H1 (cell line): ENCODE data around the gene FOXB1. TPM values are rescaled to one million over a fixed set of nuclear protein-coding genes. Genes with fewer than 3 reads are reported as not detected.

Experiments used
- CTCF ChIA-PET: fragments of 300-600 bp; sonication (Branson Sonifier 250); formaldehyde crosslinking; loops from one replicate; lab custom pipeline; 2021; ENCODE audit not compliant: partially characterized antibody; lab: Charles Lee
- POLR2A ChIA-PET: fragments of 300-600 bp; sonication (Branson Sonifier 250); formaldehyde crosslinking; loops from one replicate; lab custom pipeline; 2021; ENCODE audit warnings: inconsistent platforms; ENCODE audit not compliant: partially characterized antibody; lab: Charles Lee
- DNase-seq, 2 experiments: peaks; one replicate each; pipeline versions ENCODE4 v3.0.0 to v3.0.0-alpha.2; 2010 to 2022; ENCODE audit warnings: low spot score in 2 of 2, low read depth in 1 of 2, mixed read lengths in 1 of 2
- FAIRE-seq: peaks from 2 replicates; lab custom pipeline; 2011; peaks lifted over from hg19 to GRCh38; lab: Jason Lieb, UNC
- H2AFZ ChIP-seq: 2 replicates; pipeline ENCODE4 v1.8.1; 2012; ENCODE audit warnings: low read length, inconsistent platforms
- H2AK5ac ChIP-seq: 2 replicates; pipeline ENCODE4 v1.6.1; 2013; ENCODE audit warnings: low read depth, low read length
- H2BK120ac ChIP-seq: replicated peaks from 2 replicates; pipeline ENCODE3; 2013; ENCODE audit warnings: low read depth, low read length, inconsistent platforms
- H2BK12ac ChIP-seq: 2 replicates; pipeline ENCODE4 v1.6.1; 2013; ENCODE audit warnings: low read depth, low read length
- H2BK15ac ChIP-seq: 2 replicates; pipeline ENCODE4 v1.6.1; 2013; ENCODE audit warnings: low read length
- H2BK20ac ChIP-seq: 2 replicates; pipeline ENCODE4 v1.6.1; 2013; ENCODE audit warnings: low read length
- H2BK5ac ChIP-seq: 2 replicates; pipeline ENCODE4 v1.6.1; 2013; ENCODE audit warnings: low read depth, low read length
- H3K14ac ChIP-seq: 2 replicates; pipeline ENCODE4 v1.6.1; 2013; ENCODE audit warnings: inconsistent platforms; ENCODE audit not compliant: insufficient read length
- H3K18ac ChIP-seq: 2 replicates; pipeline ENCODE4 v1.6.1; 2013; ENCODE audit warnings: low read length; ENCODE audit errors: extremely low read depth
- H3K23ac ChIP-seq: 2 replicates; pipeline ENCODE4 v1.6.1; 2013; ENCODE audit warnings: inconsistent platforms; ENCODE audit not compliant: insufficient read length
- H3K23me2 ChIP-seq: 2 replicates; pipeline ENCODE4 v1.6.1; 2013; ENCODE audit warnings: low read depth, low read length
- H3K27ac ChIP-seq: 2 replicates; pipeline ENCODE4 v1.6.1; 2011; ENCODE audit warnings: low read depth, low read length, inconsistent platforms
- H3K27me3 ChIP-seq, 4 experiments: replicated peaks in 1 of 4; 1 replicate in 1 of 4; 2 replicates in 3 of 4; pipeline versions ENCODE4 v1.6.1 to v1.8.1; 2011 to 2013; ENCODE audit warnings: low read length in 3 of 4, mild to moderate bottlenecking in 3 of 4, inconsistent platforms in 2 of 4, mixed read lengths in 2 of 4, moderate library complexity in 1 of 4; ENCODE audit not compliant: control insufficient read depth in 3 of 4, insufficient read depth in 3 of 4; ENCODE audit errors: extremely low read depth in 1 of 4
- H3K36me3 ChIP-seq, 4 experiments: 2 replicates each; pipeline versions ENCODE4 v1.6.1 to v1.8.1; 2011 to 2013; ENCODE audit warnings: mild to moderate bottlenecking in 4 of 4, low read length in 3 of 4, moderate library complexity in 2 of 4, control low read depth in 1 of 4, inconsistent platforms in 1 of 4; ENCODE audit not compliant: insufficient read depth in 4 of 4, control insufficient read depth in 2 of 4
- H3K4ac ChIP-seq: replicated peaks from 2 replicates; pipeline ENCODE3; 2013; ENCODE audit warnings: low read length, low read depth, mixed read lengths, inconsistent platforms; ENCODE audit not compliant: insufficient read length
- H3K4me1 ChIP-seq, 4 experiments: replicated peaks in 1 of 4; 1 replicate in 1 of 4; 2 replicates in 3 of 4; pipeline versions ENCODE4 v1.6.1 to v1.8.1; 2011 to 2013; ENCODE audit warnings: low read length in 3 of 4, inconsistent platforms in 2 of 4, mixed read lengths in 1 of 4; ENCODE audit not compliant: insufficient read depth in 4 of 4, control insufficient read depth in 3 of 4
- H3K4me2 ChIP-seq, 2 experiments: 2 replicates each; pipeline versions ENCODE4 v1.6.1 to v1.8.1; 2011 to 2013; ENCODE audit warnings: low read depth in 2 of 2, low read length in 2 of 2, control low read depth in 1 of 2, inconsistent platforms in 1 of 2, mild to moderate bottlenecking in 1 of 2; ENCODE audit not compliant: insufficient read depth in 1 of 2
- H3K4me3 ChIP-seq, 4 experiments: fragments of 200-600, 300-600 bp in 1 of 4; sonication (generic), shearing (Covaris generic), sonication (Bioruptor Twin) in 1 of 4; 2 replicates each; pipeline versions ENCODE4 v1.5.1 to v1.8.1; 2011 to 2016; ENCODE audit warnings: low read length in 4 of 4, low read depth in 3 of 4, control low read depth in 2 of 4, inconsistent platforms in 2 of 4, mild to moderate bottlenecking in 2 of 4, mixed read lengths in 1 of 4, moderate library complexity in 1 of 4; ENCODE audit not compliant: insufficient read depth in 2 of 4; ENCODE audit errors: extremely low read depth in 1 of 4
- H3K56ac ChIP-seq: replicated peaks from 2 replicates; pipeline ENCODE3; 2013; ENCODE audit warnings: low read depth, mild to moderate bottlenecking, mixed read lengths, low read length, inconsistent platforms; ENCODE audit not compliant: insufficient read length
- H3K79me1 ChIP-seq: 2 replicates; pipeline ENCODE4 v1.6.1; 2013; ENCODE audit warnings: low read depth, low read length, control low read depth
- H3K79me2 ChIP-seq, 2 experiments: 2 replicates each; pipeline versions ENCODE4 v1.6.1 to v1.8.1; 2012 to 2013; ENCODE audit warnings: low read length in 2 of 2, mild to moderate bottlenecking in 2 of 2, inconsistent platforms in 1 of 2; ENCODE audit not compliant: insufficient read depth in 2 of 2, control insufficient read depth in 1 of 2
- H3K9ac ChIP-seq, 4 experiments: replicated peaks in 1 of 4; 1 replicate in 1 of 4; 2 replicates in 3 of 4; pipeline versions ENCODE4 v1.6.1 to v1.8.1; 2011 to 2013; ENCODE audit warnings: low read depth in 3 of 4, low read length in 3 of 4, control low read depth in 2 of 4, mild to moderate bottlenecking in 2 of 4, moderate library complexity in 2 of 4, inconsistent platforms in 1 of 4; ENCODE audit errors: extremely low read depth in 1 of 4
- H3K9me3 ChIP-seq, 2 experiments: 2 replicates each; pipeline versions ENCODE4 v1.6.1 to v1.8.1; 2012 to 2013; ENCODE audit warnings: mild to moderate bottlenecking in 2 of 2, moderate library complexity in 2 of 2, control low read depth in 1 of 2, inconsistent platforms in 1 of 2, low read depth in 1 of 2, low read length in 1 of 2, mixed read lengths in 1 of 2; ENCODE audit not compliant: insufficient read depth in 2 of 2
- H4K20me1 ChIP-seq, 2 experiments: replicated peaks in 1 of 2; 2 replicates each; pipeline versions ENCODE3 to v1.8.1; 2011 to 2013; ENCODE audit warnings: inconsistent platforms in 2 of 2, low read length in 2 of 2, mild to moderate bottlenecking in 1 of 2; ENCODE audit not compliant: insufficient read depth in 2 of 2, control insufficient read depth in 1 of 2
- H4K5ac ChIP-seq: 2 replicates; pipeline ENCODE4 v1.6.1; 2013; ENCODE audit warnings: low read length, low read depth, mixed read lengths, inconsistent platforms; ENCODE audit not compliant: insufficient read length
- H4K8ac ChIP-seq: 2 replicates; pipeline ENCODE4 v1.8.0; 2013; ENCODE audit warnings: mild to moderate bottlenecking, moderate library complexity, low read length, inconsistent platforms; ENCODE audit not compliant: insufficient read depth; ENCODE audit errors: extremely low read depth
- H4K91ac ChIP-seq: replicated peaks from 2 replicates; pipeline ENCODE3; 2013; ENCODE audit warnings: low read length, mixed read lengths, inconsistent platforms; ENCODE audit not compliant: insufficient read length
- SIN3A ChIP-seq, 2 experiments: IDR thresholded peaks in 1 of 2; conservative IDR thresholded peaks in 1 of 2; 2 replicates each; pipeline ENCODE4 v1.6.1; 2011 to 2012; ENCODE audit warnings: low read length in 2 of 2, improper control_type of control experiment in 1 of 2, low read depth in 1 of 2, mild to moderate bottlenecking in 1 of 2
- WGBS, 2 experiments: shearing (Covaris generic) in 1 of 2; methylation state at CpG; one replicate each; pipeline versions ENCODE4 v1.1.6 to v1.1.7; 2013 to 2015; ENCODE audit warnings: low lambda C conversion rate in 2 of 2, mixed read lengths in 2 of 2, inconsistent platforms in 1 of 2, low coverage in 1 of 2, missing lambda C conversion rate in 1 of 2; ENCODE audit not compliant: insufficient replicate concordance in 2 of 2, insufficient coverage in 1 of 2, insufficient read length in 1 of 2; ENCODE audit errors: extremely low coverage in 1 of 2, missing lambda C conversion rate in 1 of 2; 5-methylcytosine and 5-hydroxymethylcytosine counted together
- polyA plus RNA-seq, 7 experiments: library from polyadenylated mRNA; depleted of rRNA in 3 of 7; stranded (reverse) in 5 of 7; unstranded in 2 of 7; fragments of >200 nt in 5 of 7; fragments of 200-250 nt in 2 of 7; gene quantifications; 1 replicate in 5 of 7; 2 replicates in 1 of 7; 4 replicates in 1 of 7; pipeline versions ENCODE4 v1.2.1 to v1.2.3, GENCODE V29; 2011 to 2013; ENCODE audit warnings: missing spikeins in 2 of 7, mixed read lengths in 2 of 7
- total RNA-seq: library from RNA; stranded (reverse); fragmentation: NEBNext Ultra II Directional; extraction: Animal tissue kit (Norgen Biotek cat#: 25700); gene quantifications from 2 replicates; pipeline ENCODE4 v1.2.1, GENCODE V29; 2021
- TF ChIP-seq, protein P1 (sequence below): IDR thresholded peaks from 2 replicates; pipeline ENCODE4 v1.6.1; 2012; ENCODE audit warnings: low read length, inconsistent platforms

Gene FOXB1
- total and polyA plus RNA-seq, 2 of the 8 experiments (the other 6 are each of a cell fraction or from before 2014, with no cell fraction given): 0.92 to 1.5 TPM

DNA sequence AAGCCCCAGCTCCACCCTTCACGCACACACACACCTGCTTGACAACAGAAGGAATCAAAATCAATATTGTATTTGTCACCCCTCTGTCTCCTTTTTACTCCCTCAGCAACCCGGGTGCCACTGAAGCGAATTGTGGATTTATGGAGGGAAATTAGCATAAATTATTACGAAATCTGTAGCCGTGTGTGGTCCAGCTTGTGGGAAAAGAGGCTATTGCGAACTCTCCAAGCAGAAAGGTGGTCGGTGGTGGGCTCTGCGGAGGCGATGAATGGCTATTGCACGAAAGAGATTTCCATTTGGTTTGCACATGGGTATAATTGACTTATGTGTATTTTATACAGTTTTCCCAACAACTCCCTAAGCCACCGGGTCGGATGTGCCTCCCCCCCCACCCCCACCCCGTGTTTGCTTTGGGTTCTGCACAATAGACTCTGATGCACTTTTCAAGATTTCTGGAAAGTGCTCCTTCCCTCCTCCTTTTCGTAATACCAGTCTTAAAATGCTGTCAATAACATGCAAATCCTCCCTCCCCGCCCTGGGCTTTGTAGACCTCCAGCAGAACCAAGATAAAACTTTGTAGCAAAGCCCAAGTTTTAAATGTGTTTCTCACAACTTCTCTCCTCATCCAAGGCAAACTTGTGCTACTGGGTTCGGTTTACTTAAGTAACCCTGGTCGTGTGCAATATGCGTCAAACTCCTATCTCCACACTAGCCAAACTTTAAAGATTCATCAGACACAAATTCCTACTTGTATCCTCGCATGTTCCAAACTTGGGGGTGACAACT is 3.1 kb upstream of the FOXB1 start:
- Histone ChIP-seq H4K20me1 (peaks cover 0 to 3% of the 10 kb centered on the region in 2 experiments), H3K36me3 (peaks cover 0 to 4% (median 0%) of the 10 kb centered on the region in 4 experiments; a peak in 2 of 8 replicates), H3K14ac (no peak overlapping the region), H2BK120ac (no peak overlapping the region), H3K4ac (peak overlapping the region; percentile 8), H2BK20ac (peak overlapping the region; percentile 69; the same call in 1 of the 2 replicates), H3K9me3 (no peaks in the 10 kb centered on the region; a peak in 1 of 4 replicates), H2AFZ (no peak overlapping the region), H3K27ac (no peak overlapping the region), H3K27me3 (peaks cover 25 to 73% (median 58%) of the 10 kb centered on the region in 4 experiments; a peak in 6 of 7 replicates), H4K91ac (no peak overlapping the region), H3K4me1 (peaks cover 19 to 49% (median 24%) of the 10 kb centered on the region in 4 experiments), H2BK5ac (0 out of 2 replicates have a peak overlapping the region, but pooled peaks have one; percentile 22), H3K23ac (no peak overlapping the region), H3K23me2 (peaks cover 56% of the 10 kb centered on the region), H3K4me3 (peak overlapping the region; percentile 54 to 67 (median 62); a peak in 7 of 8 replicates), H3K79me2 (peaks cover 0 to 11% of the 10 kb centered on the region in 2 experiments; a peak in 1 of 4 replicates), H4K5ac (no peak overlapping the region), H4K8ac (no peak overlapping the region), H2AK5ac (no peak overlapping the region), H3K18ac (no peak overlapping the region; the same call in 1 of the 2 replicates), H2BK12ac (peak overlapping the region; percentile 82; the same call in 1 of the 2 replicates), H3K56ac (no peak overlapping the region), H3K9ac (no peak overlapping the region), H3K4me2 (peak overlapping the region; percentile 98 to 100), H2BK15ac (no peak overlapping the region), H3K79me1 (no peaks in the 10 kb centered on the region)
- CTCF ChIA-PET: interaction anchor here (0.6 to 0.8 kb wide), 2 partner anchors 78 to 178 kb away, joined by 3 read pairs; no protein-coding TSS in a partner anchor
- POLR2A ChIA-PET: interaction anchor here (0.9 kb wide), 1 partner anchor 8 kb away, joined by 5 read pairs; no protein-coding TSS in a partner anchor
- FAIRE-seq (no peak), DNase-seq (no peak)
- WGBS, 2 experiments: 1% methylated on average over 19 of the region's 19 CpGs; no CpG with 5 or more reads in 1 of the 2 experiments
- TF ChIP-seq SIN3A (conservative IDR thresholded peaks at IDR 0.05 in 1 of 2, IDR thresholded peaks at IDR 0.05 in 1 of 2; ENCODE audit: low read depth in 1 of 2, low read length in 2 of 2): no peak; a peak in 1 of 4 replicates
- TF ChIP-seq, protein P1, sequence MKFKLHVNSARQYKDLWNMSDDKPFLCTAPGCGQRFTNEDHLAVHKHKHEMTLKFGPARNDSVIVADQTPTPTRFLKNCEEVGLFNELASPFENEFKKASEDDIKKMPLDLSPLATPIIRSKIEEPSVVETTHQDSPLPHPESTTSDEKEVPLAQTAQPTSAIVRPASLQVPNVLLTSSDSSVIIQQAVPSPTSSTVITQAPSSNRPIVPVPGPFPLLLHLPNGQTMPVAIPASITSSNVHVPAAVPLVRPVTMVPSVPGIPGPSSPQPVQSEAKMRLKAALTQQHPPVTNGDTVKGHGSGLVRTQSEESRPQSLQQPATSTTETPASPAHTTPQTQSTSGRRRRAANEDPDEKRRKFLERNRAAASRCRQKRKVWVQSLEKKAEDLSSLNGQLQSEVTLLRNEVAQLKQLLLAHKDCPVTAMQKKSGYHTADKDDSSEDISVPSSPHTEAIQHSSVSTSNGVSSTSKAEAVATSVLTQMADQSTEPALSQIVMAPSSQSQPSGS: no peak
